Measurements from ENCODE around the gene SLC8A3. TPM values are rescaled to one million over a fixed set of nuclear protein-coding genes. Genes with fewer than 3 reads are reported as not detected.
"Not testable (repeated sequence)": the region's sequence is repeated elsewhere in the genome, so short reads cannot be mapped to it uniquely, and the experiment has no call there.

The SLC8A3 gene
- not detected for total RNA-seq

GRCh38 chr14:70188659-70189455 lies at the start of gene SLC8A3:
Gene SLC8A3 (minus strand): TSS chr14:70188951. CDS start chr14:70168422, 20,529 bp downstream.
- no peak for DNase-seq

- DNase-seq, result no peak
These were observed 49.0 kb upstream of the SLC8A3 start for GRCh38 chr14:70237710-70238109.

GRCh38 chr14:70234066-70234950 lies 45.6 kb upstream of the SLC8A3 start:
- no peak for DNase-seq

- DNase-seq, result not testable (repeated sequence)
These were observed 43.2 kb upstream of the SLC8A3 start for GRCh38 chr14:70231756-70232544.

- not testable (repeated sequence) for DNase-seq
These were observed 41.3 kb upstream of the SLC8A3 start for GRCh38 chr14:70229877-70230640.

- no peak for DNase-seq
These were observed 25.1 kb upstream of the SLC8A3 start for GRCh38 chr14:70213721-70214282.

- DNase-seq, result no peak
These were observed 24.0 kb upstream of the SLC8A3 start for GRCh38 chr14:70212752-70213151.

- no peak for DNase-seq
These were observed 19.6 kb upstream of the SLC8A3 start for GRCh38 chr14:70208380-70208779.

GRCh38 chr14:70203686-70204085 lies 14.9 kb upstream of the SLC8A3 start:
- DNase-seq, result no peak

- no peak for DNase-seq
These were observed 13.2 kb upstream of the SLC8A3 start for GRCh38 chr14:70201994-70202393.

GRCh38 chr14:70193396-70193795 lies 4.6 kb upstream of the SLC8A3 start:
- DNase-seq, result no peak

- no peak for DNase-seq
These were observed 4.2 kb upstream of the SLC8A3 start for GRCh38 chr14:70192915-70193314.

- no peak for DNase-seq
These were observed 1.4 kb upstream of the SLC8A3 start for GRCh38 chr14:70190156-70190555.

GRCh38 chr14:70189456-70190077 lies 816 bp upstream of the SLC8A3 start:
- DNase-seq, result no peak

- no peak for DNase-seq
These were observed 461 bp downstream of the SLC8A3 start for GRCh38 chr14:70188322-70188658.

GRCh38 chr14:70186900-70187451 lies 1.8 kb downstream of the SLC8A3 start:
- no peak for DNase-seq

- no peak for DNase-seq
These were observed 4.8 kb downstream of the SLC8A3 start for GRCh38 chr14:70183991-70184390.

- no peak for DNase-seq
These were observed 7.5 kb downstream of the SLC8A3 start for GRCh38 chr14:70181276-70181675.

GRCh38 chr14:70180718-70181117 lies 8.0 kb downstream of the SLC8A3 start:
- DNase-seq, result no peak

GRCh38 chr14:70177081-70177800 lies 11.5 kb downstream of the SLC8A3 start:
- DNase-seq, result no peak
